ENCODE measurements around the gene TMCC1.
"Not testable (repeated sequence)": the region's sequence is repeated elsewhere in the genome, so short reads cannot be mapped to it uniquely, and the experiment has no call there.

TMCC1 gene

DNA sequence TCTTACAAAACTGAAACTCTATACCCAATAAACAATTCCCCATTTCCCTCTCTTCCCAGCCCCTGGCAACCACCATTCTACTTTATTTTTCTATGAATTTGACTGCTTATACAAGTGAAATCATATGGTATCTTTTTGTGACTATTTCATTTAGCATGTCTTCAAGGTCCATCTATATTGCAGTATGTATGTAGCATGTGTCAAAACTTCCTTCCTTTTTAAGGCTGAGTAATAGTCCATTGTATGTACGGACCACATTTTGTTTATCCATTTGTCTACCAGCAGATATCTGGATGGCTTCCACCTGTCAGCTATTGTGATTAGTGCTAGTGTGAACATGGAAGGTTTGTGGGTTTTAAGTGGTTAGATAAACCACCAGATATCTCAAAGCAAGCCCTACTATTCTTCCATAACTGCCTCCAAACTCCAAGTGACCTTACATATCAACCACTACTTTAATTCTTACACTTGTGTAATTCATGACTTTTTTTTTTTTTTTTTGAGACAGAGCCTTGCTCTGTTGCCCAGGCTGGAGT lies 134.7 kb downstream of the TMCC1 start:
- DNase-seq (ENCODE audit: low spot score), result no peak
- TF ChIP-seq CTCF (IDR thresholded peaks at IDR 0.05; ENCODE audit: extremely low read depth, insufficient read depth, missing control alignments), result no peak
- in situ Hi-C loops (cut with MboI; ENCODE audit: low pct_unique_long_range_greater_than_20kb, low sequenced_read_pairs, unreplicated experiment), result no loop called here

GRCh38 chr3:129758306-129758705 lies 135.2 kb downstream of the TMCC1 start:
- no peak for DNase-seq (ENCODE audit: low spot score)
- TF ChIP-seq CTCF (IDR thresholded peaks at IDR 0.05; ENCODE audit: extremely low read depth, insufficient read depth, missing control alignments), result no peak
- in situ Hi-C loops (cut with MboI; ENCODE audit: low pct_unique_long_range_greater_than_20kb, low sequenced_read_pairs, unreplicated experiment), result no loop called here

DNA sequence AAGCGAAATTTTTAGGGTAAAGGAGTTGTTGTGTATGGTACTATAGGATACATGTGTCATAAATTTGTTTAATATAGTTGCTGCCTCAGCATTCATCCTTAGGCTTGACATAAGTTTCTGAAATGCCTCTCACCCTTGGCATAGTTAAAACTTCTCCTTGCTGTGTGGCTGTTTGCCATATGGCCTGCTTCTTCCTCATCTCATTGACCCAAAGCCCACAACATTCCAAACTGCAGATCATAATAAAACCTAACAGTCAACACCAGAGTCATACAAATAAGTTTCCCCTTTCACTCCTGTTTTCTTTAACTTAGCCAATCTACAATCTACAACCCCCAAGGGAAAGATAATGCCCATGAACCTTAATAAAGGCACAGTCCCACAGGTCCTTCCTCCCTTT lies 136.6 kb downstream of the TMCC1 start:
- in situ Hi-C loops (cut with MboI; ENCODE audit: low pct_unique_long_range_greater_than_20kb, low sequenced_read_pairs, unreplicated experiment), result no loop called here

DNA sequence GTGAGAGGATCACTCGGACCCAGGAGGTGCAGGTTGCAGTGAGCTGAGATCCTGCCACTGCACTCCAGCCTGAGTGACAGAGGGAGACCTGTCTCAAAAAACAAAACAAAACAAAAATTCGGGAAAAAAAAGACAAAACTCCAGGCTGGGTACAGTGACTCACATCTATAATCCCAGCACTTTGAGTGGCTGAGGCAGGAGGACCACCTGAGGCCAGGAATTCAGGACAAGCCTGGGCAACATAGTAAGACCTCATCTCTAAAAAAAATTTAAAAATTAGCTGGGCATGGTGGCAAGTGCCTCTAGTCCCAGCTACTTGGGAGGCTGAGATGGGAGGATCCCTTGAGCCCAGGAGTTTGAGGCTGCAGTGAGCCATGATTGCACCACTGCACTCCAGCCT lies 142.4 kb downstream of the TMCC1 start:
- in situ Hi-C loops (cut with MboI; ENCODE audit: low pct_unique_long_range_greater_than_20kb, low sequenced_read_pairs, unreplicated experiment); DNase-seq (ENCODE audit: low spot score): not testable (repeated sequence)

More for the DNA sequence above, 136.6 kb downstream of the TMCC1 start:
- TF ChIP-seq CTCF (IDR thresholded peaks at IDR 0.05; ENCODE audit: extremely low read depth, insufficient read depth, missing control alignments), result no peak
- no peak for DNase-seq (ENCODE audit: low spot score)

DNA sequence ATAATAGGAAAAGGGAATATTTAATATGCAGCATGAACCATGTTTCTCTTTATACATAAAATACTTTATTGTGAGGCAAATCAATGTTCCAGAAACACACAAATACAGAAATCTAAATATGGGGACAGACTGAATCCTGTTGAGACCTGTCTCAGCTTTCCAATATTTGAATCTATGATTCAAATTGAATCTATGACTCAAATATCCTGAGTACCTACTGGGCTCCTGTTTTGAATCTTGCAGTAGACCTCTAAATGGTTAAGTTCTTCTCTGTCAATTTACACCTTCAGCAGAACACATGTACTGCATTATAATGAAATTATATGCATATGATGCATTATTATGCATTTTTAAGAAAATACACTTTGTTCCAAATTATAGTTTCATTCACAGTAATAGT lies 143.8 kb downstream of the TMCC1 start:
- no peak for TF ChIP-seq CTCF (IDR thresholded peaks at IDR 0.05; ENCODE audit: extremely low read depth, insufficient read depth, missing control alignments)
- in situ Hi-C loops (cut with MboI; ENCODE audit: low pct_unique_long_range_greater_than_20kb, low sequenced_read_pairs, unreplicated experiment), result no loop called here
- peak; percentile 32 for DNase-seq (ENCODE audit: low spot score)

- in situ Hi-C loops (cut with MboI; ENCODE audit: low pct_unique_long_range_greater_than_20kb, low sequenced_read_pairs, unreplicated experiment), result no loop called here
- no peak for DNase-seq (ENCODE audit: low spot score)
- TF ChIP-seq CTCF (IDR thresholded peaks at IDR 0.05; ENCODE audit: extremely low read depth, insufficient read depth, missing control alignments), result no peak
Observed at GRCh38 chr3:129747992-129748391, 145.5 kb downstream of the TMCC1 start.

DNA sequence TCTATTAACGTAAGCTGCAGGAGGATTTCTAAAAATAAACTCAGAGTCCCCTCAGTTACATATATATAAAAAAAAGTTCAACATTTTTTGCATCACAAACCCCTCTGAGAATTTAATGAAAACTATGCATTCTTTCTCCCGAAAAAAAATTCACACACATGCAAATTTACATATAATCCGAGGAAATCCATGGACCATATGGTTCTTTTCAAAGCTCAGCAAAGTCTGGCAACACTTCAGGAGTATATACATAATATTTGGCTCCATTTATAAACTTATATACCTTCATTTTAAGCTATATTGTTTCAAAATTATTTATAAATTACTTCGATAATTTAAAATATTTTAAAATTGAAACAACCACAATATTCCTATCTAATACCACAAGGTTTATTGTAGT lies 146.4 kb downstream of the TMCC1 start:
- in situ Hi-C loops (cut with MboI; ENCODE audit: low pct_unique_long_range_greater_than_20kb, low sequenced_read_pairs, unreplicated experiment), result no loop called here
- no peak for DNase-seq (ENCODE audit: low spot score)

More for the DNA sequence above, 146.4 kb downstream of the TMCC1 start:
- TF ChIP-seq CTCF (IDR thresholded peaks at IDR 0.05; ENCODE audit: extremely low read depth, insufficient read depth, missing control alignments), result no peak
